Fibroblast of skin of scalp (primary cell): ENCODE results near the gene MPHOSPH8.
A peak's percentile ranks its signal among the peaks of the same experiment; 100 is the strongest.
"Not testable (repeated sequence)": the region's sequence is repeated elsewhere in the genome, so short reads cannot be mapped to it uniquely, and the experiment has no call there.

ENCODE experiments used
- DNase-seq: peaks from one replicate; pipeline ENCODE4 v3.0.0-alpha.2; 2013

The MPHOSPH8 gene

GRCh38 chr13:19691447-19691846 is 58.0 kb downstream of the MPHOSPH8 start:
- DNase-seq = not testable (repeated sequence)

GRCh38 chr13:19695428-19695827 is 62.0 kb downstream of the MPHOSPH8 start:
- peak; percentile 37 for DNase-seq

- no peak for DNase-seq
Observed at GRCh38 chr13:19695829-19696228, 62.4 kb downstream of the MPHOSPH8 start.

GRCh38 chr13:19700963-19701362 is 67.5 kb downstream of the MPHOSPH8 start:
- DNase-seq = not testable (repeated sequence)

GRCh38 chr13:19701619-19702018 is 68.2 kb downstream of the MPHOSPH8 start:
- DNase-seq = peak; percentile 40

GRCh38 chr13:19704256-19704655 is 70.8 kb downstream of the MPHOSPH8 start:
- DNase-seq = not testable (repeated sequence)

GRCh38 chr13:19709039-19709438 is 75.6 kb downstream of the MPHOSPH8 start:
- DNase-seq = not testable (repeated sequence)

GRCh38 chr13:19709782-19710181 is 76.3 kb downstream of the MPHOSPH8 start:
- not testable (repeated sequence) for DNase-seq

- peak; percentile 76 for DNase-seq
Observed at GRCh38 chr13:19713186-19713965, 79.9 kb downstream of the MPHOSPH8 start.

- no peak for DNase-seq
Observed at GRCh38 chr13:19720039-19720438, 86.6 kb downstream of the MPHOSPH8 start.
